ENCODE measurements around the gene SLC15A1.
A peak's percentile ranks its signal among the peaks of the same experiment; 100 is the strongest.
"Not testable (repeated sequence)": the region's sequence is repeated elsewhere in the genome, so short reads cannot be mapped to it uniquely, and the experiment has no call there.

Gene SLC15A1

DNA sequence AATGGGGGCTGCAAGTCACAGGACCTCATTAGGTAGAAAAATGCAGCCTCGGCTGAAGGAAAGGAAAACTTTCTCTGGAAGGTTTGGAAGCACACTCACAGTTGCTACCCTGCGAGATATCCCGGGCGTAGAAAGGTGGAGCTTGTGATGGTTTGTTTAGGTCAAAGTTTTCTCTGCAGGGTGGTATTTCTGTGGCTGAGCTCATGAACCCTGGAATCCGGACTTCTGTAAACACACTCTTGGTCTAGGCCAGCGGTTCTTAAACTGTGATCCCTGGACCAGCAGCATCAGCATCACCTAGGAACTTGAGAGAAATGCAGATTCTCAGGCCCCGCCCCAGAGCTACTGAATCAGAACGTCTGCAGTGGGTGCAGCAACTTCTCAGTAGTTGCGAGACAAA lies 3.3 kb upstream of the SLC15A1 start:
- Mint-ChIP-seq H3K4me1 (peaks cover 7% of the 10 kb centered on the region), H3K9me3 (peaks cover 47% of the 10 kb centered on the region), H3K36me3 (ENCODE audit: low read depth) (peaks cover 12% of the 10 kb centered on the region), H3K4me3 (no peak overlapping the region), H3K27ac (no peak overlapping the region), H3K27me3 (ENCODE audit: low read depth, poor library complexity) (peaks cover 41% of the 10 kb centered on the region)
- no peak for DNase-seq
- TF ChIP-seq, protein P1, sequence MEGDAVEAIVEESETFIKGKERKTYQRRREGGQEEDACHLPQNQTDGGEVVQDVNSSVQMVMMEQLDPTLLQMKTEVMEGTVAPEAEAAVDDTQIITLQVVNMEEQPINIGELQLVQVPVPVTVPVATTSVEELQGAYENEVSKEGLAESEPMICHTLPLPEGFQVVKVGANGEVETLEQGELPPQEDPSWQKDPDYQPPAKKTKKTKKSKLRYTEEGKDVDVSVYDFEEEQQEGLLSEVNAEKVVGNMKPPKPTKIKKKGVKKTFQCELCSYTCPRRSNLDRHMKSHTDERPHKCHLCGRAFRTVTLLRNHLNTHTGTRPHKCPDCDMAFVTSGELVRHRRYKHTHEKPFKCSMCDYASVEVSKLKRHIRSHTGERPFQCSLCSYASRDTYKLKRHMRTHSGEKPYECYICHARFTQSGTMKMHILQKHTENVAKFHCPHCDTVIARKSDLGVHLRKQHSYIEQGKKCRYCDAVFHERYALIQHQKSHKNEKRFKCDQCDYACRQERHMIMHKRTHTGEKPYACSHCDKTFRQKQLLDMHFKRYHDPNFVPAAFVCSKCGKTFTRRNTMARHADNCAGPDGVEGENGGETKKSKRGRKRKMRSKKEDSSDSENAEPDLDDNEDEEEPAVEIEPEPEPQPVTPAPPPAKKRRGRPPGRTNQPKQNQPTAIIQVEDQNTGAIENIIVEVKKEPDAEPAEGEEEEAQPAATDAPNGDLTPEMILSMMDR (IDR thresholded peaks at IDR 0.05), result no peak

DNA sequence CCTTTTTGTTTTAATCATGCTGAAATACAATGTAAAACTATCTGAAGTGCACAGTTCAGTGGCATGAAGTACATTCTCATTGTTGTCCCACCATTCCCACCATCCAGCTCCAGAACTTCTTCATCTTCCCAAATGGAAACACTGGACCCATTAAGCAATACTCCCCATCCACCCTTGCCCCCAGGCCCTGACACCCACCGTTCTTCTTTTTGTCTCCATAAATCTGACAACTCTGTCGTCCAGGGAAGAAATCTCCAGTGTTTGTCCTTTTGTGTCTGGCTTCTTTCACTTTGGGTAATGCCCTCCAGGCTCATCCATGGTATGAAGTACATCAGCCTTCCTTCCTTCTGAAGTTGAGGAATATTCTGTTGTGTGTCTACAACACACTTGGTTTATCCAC lies 2.6 kb upstream of the SLC15A1 start:
- Mint-ChIP-seq H3K36me3 (ENCODE audit: low read depth) (peaks cover 8% of the 10 kb centered on the region), H3K9me3 (peaks cover 41% of the 10 kb centered on the region), H3K4me1 (peaks cover 7% of the 10 kb centered on the region), H3K27ac (no peak overlapping the region), H3K4me3 (no peak overlapping the region), H3K27me3 (ENCODE audit: low read depth, poor library complexity) (peaks cover 47% of the 10 kb centered on the region)
- TF ChIP-seq, protein P1 (IDR thresholded peaks at IDR 0.05), result no peak
- DNase-seq, result no peak

DNA sequence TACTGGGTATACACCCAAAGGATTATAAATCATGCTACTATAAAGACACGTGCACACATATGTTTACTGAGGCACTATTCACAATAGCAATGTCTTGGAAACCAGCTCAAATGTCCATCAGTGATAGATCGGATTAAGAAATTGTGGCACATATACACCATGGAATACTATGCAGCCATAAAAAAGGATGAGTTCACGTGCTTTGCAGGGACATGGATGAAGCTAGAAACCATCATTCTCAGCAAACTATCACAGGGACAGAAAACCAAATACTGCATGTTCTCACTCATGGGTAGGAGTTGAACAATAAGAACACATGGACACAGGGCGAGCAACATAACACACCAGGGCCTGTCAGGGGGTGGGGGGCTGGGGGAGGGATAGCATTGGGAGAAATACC lies 2.0 kb upstream of the SLC15A1 start:
- not testable (repeated sequence) for H3K27ac Mint-ChIP-seq; H3K4me3 Mint-ChIP-seq; H3K4me1 Mint-ChIP-seq; DNase-seq; H3K36me3 Mint-ChIP-seq (ENCODE audit: low read depth)
- Mint-ChIP-seq H3K9me3 (peaks cover 35% of the 10 kb centered on the region), H3K27me3 (ENCODE audit: low read depth, poor library complexity) (peaks cover 53% of the 10 kb centered on the region)

DNA sequence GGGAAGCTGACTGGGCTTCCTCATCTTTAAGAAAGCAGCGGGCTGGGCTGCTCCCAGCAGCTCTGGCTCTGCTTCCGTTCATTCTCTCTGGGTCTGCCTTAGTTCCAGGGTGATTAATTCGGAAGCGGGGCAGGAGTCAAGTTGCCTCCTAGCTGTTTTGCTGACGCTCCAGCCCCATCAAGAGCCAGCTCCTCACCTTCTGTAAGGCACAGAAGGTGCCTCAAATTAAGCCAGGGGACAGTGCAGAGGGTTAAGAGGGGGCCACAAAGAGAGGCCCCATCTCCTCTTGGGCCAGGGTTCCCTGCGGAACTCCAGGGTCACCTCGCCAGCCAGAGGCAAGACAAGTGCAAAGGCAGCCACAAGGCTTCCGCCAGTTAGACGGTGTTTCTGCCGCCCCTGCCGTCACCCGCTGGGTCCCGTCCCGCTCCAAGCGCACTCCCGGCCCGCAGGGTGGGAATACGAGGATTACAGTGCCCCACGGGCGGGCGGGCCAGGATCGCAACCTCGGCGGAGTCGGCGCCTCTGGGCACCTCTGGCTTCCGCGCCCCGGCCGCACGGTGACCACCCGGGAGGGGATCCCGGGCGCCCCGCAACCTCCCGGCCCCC lies 508 bp downstream of the SLC15A1 start:
- Mint-ChIP-seq H3K9me3 (peaks cover 32% of the 10 kb centered on the region), H3K4me3 (peak overlapping the region; percentile 83), H3K36me3 (ENCODE audit: low read depth) (peaks cover 8% of the 10 kb centered on the region), H3K27ac (no peak overlapping the region), H3K4me1 (peaks cover 7% of the 10 kb centered on the region), H3K27me3 (ENCODE audit: low read depth, poor library complexity) (peaks cover 66% of the 10 kb centered on the region)
- TF ChIP-seq, protein P1 (IDR thresholded peaks at IDR 0.05), result no peak
- peak; percentile 49 for DNase-seq

DNA sequence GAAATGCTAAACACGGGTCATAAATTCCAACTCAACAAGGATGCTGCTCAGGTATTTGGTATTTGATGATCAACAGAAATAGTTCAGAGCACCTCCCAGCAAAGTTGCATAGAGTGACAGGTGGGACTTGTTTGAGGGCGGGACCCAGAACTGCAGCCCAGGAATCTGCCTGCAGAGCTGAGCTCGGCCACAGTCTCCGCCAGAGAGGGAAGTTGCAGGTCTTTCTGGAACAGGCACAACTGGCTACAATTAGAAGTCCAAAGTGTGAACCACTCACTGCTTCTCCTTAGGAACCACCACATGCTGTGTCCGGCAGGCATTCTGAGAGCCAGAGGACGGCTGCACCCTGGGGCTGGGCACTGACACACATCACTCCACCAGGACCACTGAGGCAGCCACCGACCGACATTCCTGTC lies 1.1 kb downstream of the SLC15A1 start:
- H3K27ac Mint-ChIP-seq, result no peak overlapping the region
- H3K9me3 Mint-ChIP-seq, result peaks cover 32% of the 10 kb centered on the region
- peaks cover 7% of the 10 kb centered on the region for H3K4me1 Mint-ChIP-seq
- TF ChIP-seq, protein P1 (IDR thresholded peaks at IDR 0.05), result no peak
- peaks cover 69% of the 10 kb centered on the region for H3K27me3 Mint-ChIP-seq (ENCODE audit: low read depth, poor library complexity)
- peak overlapping the region; percentile 83 for H3K4me3 Mint-ChIP-seq
- peaks cover 8% of the 10 kb centered on the region for H3K36me3 Mint-ChIP-seq (ENCODE audit: low read depth)
- peak; percentile 26 for DNase-seq

DNA sequence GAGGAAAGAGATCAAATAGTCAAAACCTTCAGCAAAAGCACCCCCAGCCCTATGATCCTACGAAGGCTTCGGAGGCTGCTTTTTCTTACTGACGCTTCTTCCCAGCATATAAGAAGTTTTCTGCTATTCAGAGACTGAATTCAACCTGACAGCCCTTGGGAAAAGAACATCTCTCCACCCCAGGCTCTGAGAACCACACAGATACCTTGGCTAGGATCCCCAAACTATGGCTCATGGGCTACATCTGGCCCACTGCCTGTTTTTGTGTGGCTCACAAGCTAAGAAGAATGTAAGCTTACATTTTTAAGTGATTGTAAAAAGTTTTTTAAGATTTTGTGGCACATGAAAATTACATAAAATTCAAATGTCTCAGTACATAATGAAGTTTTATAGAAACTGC lies 3.0 kb downstream of the SLC15A1 start:
- Mint-ChIP-seq H3K36me3 (ENCODE audit: low read depth) (peaks cover 8% of the 10 kb centered on the region), H3K27ac (no peak overlapping the region), H3K27me3 (ENCODE audit: low read depth, poor library complexity) (peaks cover 64% of the 10 kb centered on the region), H3K9me3 (peaks cover 36% of the 10 kb centered on the region), H3K4me3 (no peak overlapping the region), H3K4me1 (peaks cover 7% of the 10 kb centered on the region)
- TF ChIP-seq, protein P1 (IDR thresholded peaks at IDR 0.05), result no peak
- no peak for DNase-seq

All from nephron progenitor cell (in vitro differentiated cells).